GM06990 (cell line): Measurements from ENCODE around the gene HIGD2A.

Source experiments
- DNase-seq: peaks from one replicate; pipeline ENCODE4 v3.0.0-alpha.2; 2011; ENCODE audit not compliant: insufficient read length; ENCODE audit errors: extremely low read depth
- H3K27me3 ChIP-seq: replicated peaks from 2 replicates; pipeline ENCODE4 v1.6.0; 2011; ENCODE audit warnings: low read length; ENCODE audit not compliant: control insufficient read depth, insufficient read depth
- H3K36me3 ChIP-seq: 2 replicates; pipeline ENCODE4 v1.5.1; 2011; ENCODE audit warnings: low read length; ENCODE audit not compliant: control insufficient read depth, insufficient read depth
- H3K4me3 ChIP-seq: replicated peaks from 2 replicates; pipeline ENCODE4 v1.5.1; 2011; ENCODE audit warnings: low read depth, mild to moderate bottlenecking, control low read depth, low read length
- CTCF ChIP-seq: IDR thresholded peaks from 2 replicates; pipeline ENCODE4 v1.5.1; 2011; ENCODE audit warnings: low read length, control low read depth, mild to moderate bottlenecking, inconsistent platforms; ENCODE audit not compliant: insufficient read depth, poor library complexity, severe bottlenecking

The HIGD2A gene

GRCh38 chr5:176420972-176421544 lies 32.5 kb downstream of the HIGD2A start:
- no peak for TF ChIP-seq CTCF
- Histone ChIP-seq H3K4me3 (no peak overlapping the region), H3K36me3 (no peaks in the 10 kb centered on the region), H3K27me3 (no peaks in the 10 kb centered on the region)
- no peak for DNase-seq

DNA sequence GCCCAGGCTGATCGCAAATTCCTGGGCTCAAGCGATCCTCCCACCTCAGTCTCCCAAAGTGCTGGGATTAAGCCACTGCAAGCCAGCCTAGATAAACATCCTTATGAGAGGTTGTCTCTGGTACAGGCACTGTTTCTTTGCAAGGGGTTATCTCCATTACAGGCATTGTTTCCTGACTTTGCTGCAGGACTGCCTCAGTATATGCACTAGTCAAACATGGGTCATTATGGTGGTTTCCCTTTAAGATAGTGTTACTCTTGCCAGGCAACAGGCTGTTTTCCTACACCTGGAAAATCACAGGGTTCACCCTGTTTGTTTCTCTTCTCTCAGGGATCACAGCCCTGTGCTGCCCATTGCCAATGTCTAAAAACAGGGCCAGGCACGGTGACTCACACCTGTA lies 35.6 kb downstream of the HIGD2A start:
- no peak for DNase-seq
- Histone ChIP-seq H3K36me3 (no peaks in the 10 kb centered on the region), H3K27me3 (no peaks in the 10 kb centered on the region), H3K4me3 (no peak overlapping the region)
- no peak for TF ChIP-seq CTCF

- DNase-seq: no peak
Measured at GRCh38 chr5:176425138-176425537, 36.6 kb downstream of the HIGD2A start.

GRCh38 chr5:176425791-176426190 lies 37.2 kb downstream of the HIGD2A start:
- DNase-seq: no peak

More at GRCh38 chr5:176425138-176425537, 36.6 kb downstream of the HIGD2A start:
- TF ChIP-seq CTCF: no peak
- H3K4me3 ChIP-seq: no peak overlapping the region
- no peaks in the 10 kb centered on the region for H3K27me3 ChIP-seq
- no peaks in the 10 kb centered on the region for H3K36me3 ChIP-seq

DNA sequence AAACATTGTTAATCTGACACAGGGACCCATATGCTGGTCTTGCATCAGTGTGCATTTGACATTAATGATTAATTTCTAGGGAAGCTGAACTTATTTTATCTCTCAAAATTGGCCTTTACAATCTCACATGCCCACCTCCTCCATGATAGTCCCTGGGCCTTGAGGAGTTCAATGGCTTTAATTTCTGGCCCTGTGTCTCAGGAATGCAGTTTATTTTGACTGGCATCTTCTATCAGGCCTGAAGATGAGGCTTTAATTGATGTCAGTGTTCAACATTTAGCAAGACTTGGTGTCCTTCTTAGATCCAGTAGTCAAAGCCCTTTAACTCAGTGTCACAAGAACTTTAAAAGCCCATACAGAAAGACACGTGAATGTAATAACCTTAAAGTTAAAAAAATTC lies 38.3 kb downstream of the HIGD2A start:
- no peak overlapping the region for H3K4me3 ChIP-seq
- H3K27me3 ChIP-seq: no peaks in the 10 kb centered on the region
- TF ChIP-seq CTCF: no peak
- no peaks in the 10 kb centered on the region for H3K36me3 ChIP-seq
- DNase-seq: no peak

More at GRCh38 chr5:176425791-176426190, 37.2 kb downstream of the HIGD2A start:
- H3K36me3 ChIP-seq: no peaks in the 10 kb centered on the region
- no peak overlapping the region for H3K4me3 ChIP-seq
- H3K27me3 ChIP-seq: no peaks in the 10 kb centered on the region
- no peak for TF ChIP-seq CTCF

DNA sequence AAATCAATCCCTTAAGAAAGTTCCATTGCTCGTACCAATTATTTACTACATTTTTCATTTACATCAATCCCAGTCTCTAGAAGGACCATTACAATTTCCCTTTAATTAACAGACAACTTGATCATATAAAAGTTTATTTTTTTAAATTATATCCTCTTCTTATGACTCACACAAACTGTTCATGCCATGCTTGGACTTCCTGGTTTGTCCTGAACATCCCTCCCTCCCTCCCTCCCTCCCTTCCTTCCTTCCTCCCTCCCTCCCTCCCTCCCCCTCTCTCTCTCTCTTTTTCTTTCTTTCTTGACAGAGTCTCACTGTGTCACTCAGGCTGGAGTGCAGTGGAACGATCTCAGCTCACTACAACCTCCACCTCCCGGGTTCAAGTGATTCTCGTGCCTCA lies 39.4 kb downstream of the HIGD2A start:
- H3K4me3 ChIP-seq: no peak overlapping the region

More for the DNA sequence above, 39.4 kb downstream of the HIGD2A start:
- no peak for DNase-seq
- H3K36me3 ChIP-seq: no peaks in the 10 kb centered on the region
- TF ChIP-seq CTCF: no peak
- H3K27me3 ChIP-seq: no peaks in the 10 kb centered on the region
